ENCODE measurements around the gene CFAP54.
"Not testable (repeated sequence)": the region's sequence is repeated elsewhere in the genome, so short reads cannot be mapped to it uniquely, and the experiment has no call there.

The CFAP54 gene

DNA sequence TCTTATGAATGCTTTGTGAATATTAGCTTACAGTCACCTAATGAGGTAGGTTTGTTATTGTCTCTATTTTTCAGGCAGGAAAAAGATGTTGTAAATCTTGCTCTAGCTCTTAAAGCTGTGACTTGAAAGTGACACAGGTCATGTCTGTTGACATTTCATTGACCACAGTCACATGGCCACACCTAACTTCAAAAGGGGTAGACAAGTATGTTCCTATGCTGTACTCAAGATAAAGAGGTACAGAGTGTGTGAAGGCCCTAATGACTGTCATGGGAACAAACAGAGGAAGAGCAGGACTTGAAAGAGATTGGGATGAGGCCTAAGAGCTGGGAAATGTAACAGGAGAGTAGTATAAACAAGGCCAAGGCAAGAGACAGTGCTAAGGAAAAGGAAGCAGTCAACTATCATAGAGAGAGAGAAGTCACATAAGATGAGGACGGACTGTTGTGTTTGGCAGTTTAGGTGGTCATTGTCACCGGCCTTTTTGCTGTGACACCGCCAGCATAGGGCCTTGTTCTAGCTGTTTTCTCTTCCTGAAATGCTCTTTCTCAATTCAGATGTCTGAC lies 181.0 kb downstream of the CFAP54 start:
- H3K4me3 ChIP-seq (ENCODE audit: low read length), result no peak overlapping the region

DNA sequence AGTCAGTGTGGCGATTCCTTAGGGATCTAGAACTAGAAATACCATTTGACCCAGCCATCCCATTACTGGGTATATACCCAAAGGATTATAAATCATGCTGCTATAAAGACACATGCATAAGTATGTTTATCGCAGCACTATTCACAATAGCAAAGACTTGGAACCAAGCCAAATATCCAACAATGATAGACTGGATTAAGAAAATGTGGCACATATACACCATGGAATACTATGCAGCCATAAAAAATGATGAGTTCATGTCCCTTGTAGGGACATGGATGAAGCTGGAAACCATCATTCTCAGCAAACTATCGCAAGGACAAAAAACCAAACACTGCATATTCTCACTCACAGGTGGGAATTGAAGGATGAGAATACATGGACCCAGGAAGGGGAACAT lies 186.1 kb downstream of the CFAP54 start:
- DNase-seq (ENCODE audit: low read depth); H3K4me3 ChIP-seq (ENCODE audit: low read length): not testable (repeated sequence)

More for the DNA sequence above, 181.0 kb downstream of the CFAP54 start:
- no peak for DNase-seq (ENCODE audit: low read depth)
- TF ChIP-seq, protein P1, sequence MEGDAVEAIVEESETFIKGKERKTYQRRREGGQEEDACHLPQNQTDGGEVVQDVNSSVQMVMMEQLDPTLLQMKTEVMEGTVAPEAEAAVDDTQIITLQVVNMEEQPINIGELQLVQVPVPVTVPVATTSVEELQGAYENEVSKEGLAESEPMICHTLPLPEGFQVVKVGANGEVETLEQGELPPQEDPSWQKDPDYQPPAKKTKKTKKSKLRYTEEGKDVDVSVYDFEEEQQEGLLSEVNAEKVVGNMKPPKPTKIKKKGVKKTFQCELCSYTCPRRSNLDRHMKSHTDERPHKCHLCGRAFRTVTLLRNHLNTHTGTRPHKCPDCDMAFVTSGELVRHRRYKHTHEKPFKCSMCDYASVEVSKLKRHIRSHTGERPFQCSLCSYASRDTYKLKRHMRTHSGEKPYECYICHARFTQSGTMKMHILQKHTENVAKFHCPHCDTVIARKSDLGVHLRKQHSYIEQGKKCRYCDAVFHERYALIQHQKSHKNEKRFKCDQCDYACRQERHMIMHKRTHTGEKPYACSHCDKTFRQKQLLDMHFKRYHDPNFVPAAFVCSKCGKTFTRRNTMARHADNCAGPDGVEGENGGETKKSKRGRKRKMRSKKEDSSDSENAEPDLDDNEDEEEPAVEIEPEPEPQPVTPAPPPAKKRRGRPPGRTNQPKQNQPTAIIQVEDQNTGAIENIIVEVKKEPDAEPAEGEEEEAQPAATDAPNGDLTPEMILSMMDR (conservative IDR thresholded peaks at IDR 0.05; ENCODE audit: low read length), result no peak

DNA sequence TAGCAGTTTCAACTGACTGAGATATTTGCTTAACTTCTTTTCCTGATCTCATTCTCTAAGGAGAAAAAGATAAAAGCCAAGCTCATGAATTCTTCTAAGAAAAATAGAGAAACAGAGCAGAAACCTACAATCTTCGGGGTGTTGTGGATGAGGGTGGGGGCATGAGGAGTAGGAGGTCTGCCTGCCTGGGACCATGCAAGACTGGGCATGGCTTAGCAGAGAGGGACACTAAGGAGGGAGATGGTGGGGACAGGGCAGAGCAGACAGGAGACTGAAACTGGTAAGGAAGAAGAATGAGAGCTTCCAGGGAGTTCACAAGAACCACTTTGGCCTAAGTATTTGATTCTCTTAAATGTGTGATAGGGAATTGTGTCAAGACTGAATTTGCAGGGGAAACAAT lies 188.0 kb downstream of the CFAP54 start:
- no peak overlapping the region for H3K4me3 ChIP-seq (ENCODE audit: low read length)
- TF ChIP-seq, protein P1 (conservative IDR thresholded peaks at IDR 0.05; ENCODE audit: low read length), result no peak
- no peak for DNase-seq (ENCODE audit: low read depth)

DNA sequence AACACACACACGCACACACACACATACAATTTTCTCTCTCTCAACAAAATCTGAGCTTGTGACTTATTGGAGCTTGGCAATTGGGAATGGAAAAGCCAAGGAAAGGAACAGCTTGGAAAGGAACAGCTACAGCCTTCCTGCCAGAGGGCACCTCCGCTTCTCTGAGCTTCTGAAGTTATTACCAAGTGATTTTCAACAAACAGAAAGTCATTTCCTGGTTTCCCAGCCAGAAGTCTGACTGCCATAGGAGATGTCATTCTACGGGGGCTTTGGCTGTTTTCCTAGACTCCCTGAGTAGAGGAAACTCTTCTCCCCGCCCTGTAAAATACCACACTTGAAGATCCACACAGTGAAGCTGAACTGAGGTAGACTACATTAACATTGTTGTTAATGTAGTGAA lies 198.3 kb downstream of the CFAP54 start:
- no peak for DNase-seq (ENCODE audit: low read depth)
- H3K4me3 ChIP-seq (ENCODE audit: low read length), result no peak overlapping the region
- TF ChIP-seq, protein P1 (conservative IDR thresholded peaks at IDR 0.05; ENCODE audit: low read length), result no peak

DNA sequence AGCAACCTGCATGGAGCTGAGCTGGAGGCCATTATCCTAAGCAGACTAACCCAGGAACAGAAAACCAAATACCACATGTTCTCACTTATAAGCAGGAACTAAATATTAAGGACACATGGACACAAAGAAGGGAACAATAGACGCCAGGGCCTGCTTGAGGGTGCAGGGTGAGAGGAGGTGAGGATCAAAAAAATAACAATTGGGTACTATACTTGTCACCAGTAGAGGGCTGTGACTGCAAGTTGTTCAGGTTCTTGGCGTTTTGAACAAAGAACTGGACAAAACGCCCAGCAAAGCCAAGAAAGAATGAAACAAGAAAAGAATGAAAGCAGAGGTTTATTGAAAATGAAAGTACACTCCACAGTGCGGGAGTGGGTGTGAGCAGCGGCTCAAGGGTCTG lies 209.1 kb downstream of the CFAP54 start:
- TF ChIP-seq, protein P1 (conservative IDR thresholded peaks at IDR 0.05; ENCODE audit: low read length), result peak; percentile 39
- H3K4me3 ChIP-seq (ENCODE audit: low read length), result 0 out of 2 replicates have a peak overlapping the region, but pooled peaks have one; percentile 6
- DNase-seq (ENCODE audit: low read depth), result peak; percentile 4

DNA sequence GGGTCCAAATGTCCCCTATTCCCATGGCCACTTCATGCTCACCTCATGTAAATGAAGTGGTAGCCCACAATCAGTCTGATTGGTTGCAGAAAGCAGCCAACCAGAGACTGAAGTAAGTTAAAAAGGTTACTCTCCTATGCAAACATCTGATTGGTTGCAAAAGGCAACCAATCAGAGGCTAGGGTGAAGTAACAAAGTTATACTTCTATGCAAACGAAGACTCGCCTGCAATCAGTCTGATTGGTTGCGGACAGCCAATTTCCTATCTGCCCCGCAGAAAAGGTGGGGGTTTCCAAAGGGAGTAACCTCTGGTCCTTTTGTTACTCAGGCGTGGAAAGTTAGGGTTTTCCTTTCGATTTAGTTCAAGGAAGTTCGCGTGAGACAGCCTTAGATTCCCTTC lies 209.6 kb downstream of the CFAP54 start:
- H3K4me3 ChIP-seq (ENCODE audit: low read length), result 0 out of 2 replicates have a peak overlapping the region, but pooled peaks have one; percentile 6
- TF ChIP-seq, protein P1 (conservative IDR thresholded peaks at IDR 0.05; ENCODE audit: low read length), result no peak
- DNase-seq (ENCODE audit: low read depth), result peak; percentile 7

DNA sequence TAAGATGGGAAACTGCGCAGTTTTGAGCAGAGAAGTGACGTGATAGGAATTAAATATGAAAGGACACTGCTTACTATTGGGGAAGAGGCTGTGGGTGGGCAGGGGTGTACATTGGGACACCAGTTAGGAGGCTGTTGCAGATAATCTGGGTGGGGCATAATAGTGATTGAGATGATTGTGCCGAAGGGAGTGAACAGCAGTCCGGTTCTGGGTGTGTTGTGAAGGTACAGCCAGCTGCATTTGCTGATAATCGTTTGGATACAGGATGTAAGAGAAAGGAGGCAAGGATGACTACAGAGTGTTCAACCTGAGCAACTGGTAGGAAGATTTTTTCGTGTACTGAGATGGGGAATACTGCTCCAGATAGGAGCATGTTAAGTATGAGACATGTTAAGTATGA lies 212.5 kb downstream of the CFAP54 start:
- DNase-seq (ENCODE audit: low read depth), result no peak
- H3K4me3 ChIP-seq (ENCODE audit: low read length), result no peak overlapping the region
- TF ChIP-seq, protein P1 (conservative IDR thresholded peaks at IDR 0.05; ENCODE audit: low read length), result no peak

Measured in AG10803 (cell line).